Endothelial cell (in vitro differentiated cells): ENCODE data around the gene ABAT. TPM values are rescaled to one million over a fixed set of nuclear protein-coding genes. Genes with fewer than 3 reads are reported as not detected.
"Not testable (repeated sequence)": the region's sequence is repeated elsewhere in the genome, so short reads cannot be mapped to it uniquely, and the experiment has no call there.

Experiments used
- DNase-seq: peaks from one replicate; pipeline ENCODE4 v3.0.0; 2021; ENCODE audit warnings: low spot score
- H3K27ac Mint-ChIP-seq: one replicate; pipeline ENCODE4 v1.8.0; 2021; ENCODE audit warnings: mixed read lengths, inconsistent platforms; ENCODE audit not compliant: unreplicated experiment
- H3K27me3 Mint-ChIP-seq: one replicate; pipeline ENCODE4 v1.8.0; 2021; ENCODE audit warnings: mild to moderate bottlenecking, moderate library complexity, mixed read lengths, inconsistent platforms; ENCODE audit not compliant: unreplicated experiment
- H3K36me3 Mint-ChIP-seq: one replicate; pipeline ENCODE4 v1.8.0; 2021; ENCODE audit warnings: mild to moderate bottlenecking, low read depth, mixed read lengths, inconsistent platforms; ENCODE audit not compliant: unreplicated experiment
- H3K4me1 Mint-ChIP-seq: one replicate; pipeline ENCODE4 v1.8.0; 2021; ENCODE audit warnings: mild to moderate bottlenecking, mixed read lengths, inconsistent platforms; ENCODE audit not compliant: unreplicated experiment
- H3K4me3 Mint-ChIP-seq: one replicate; pipeline ENCODE4 v1.8.0; 2021; ENCODE audit warnings: mild to moderate bottlenecking, mixed read lengths, inconsistent platforms; ENCODE audit not compliant: unreplicated experiment
- H3K9me3 Mint-ChIP-seq: one replicate; pipeline ENCODE4 v1.8.0; 2021; ENCODE audit warnings: mixed read lengths, inconsistent platforms; ENCODE audit not compliant: unreplicated experiment
- total RNA-seq: library from RNA; stranded (reverse); fragmentation: NEBNext Ultra II Directional; extraction: Animal tissue kit (Norgen Biotek cat#: 25700); gene quantifications from one replicate; pipeline ENCODE4 v1.2.1, GENCODE V29; 2021; ENCODE audit not compliant: unreplicated experiment
- TF ChIP-seq, protein P1 (sequence below): fragments of 200-600 bp; sonication (generic); IDR thresholded peaks from one replicate; pipeline ENCODE4 v1.5.0; 2021; ENCODE audit warnings: antibody characterized with exemption; ENCODE audit not compliant: unreplicated experiment

The ABAT gene
- total RNA-seq, 1 donor from 2014 or later = 1.6 TPM

DNA sequence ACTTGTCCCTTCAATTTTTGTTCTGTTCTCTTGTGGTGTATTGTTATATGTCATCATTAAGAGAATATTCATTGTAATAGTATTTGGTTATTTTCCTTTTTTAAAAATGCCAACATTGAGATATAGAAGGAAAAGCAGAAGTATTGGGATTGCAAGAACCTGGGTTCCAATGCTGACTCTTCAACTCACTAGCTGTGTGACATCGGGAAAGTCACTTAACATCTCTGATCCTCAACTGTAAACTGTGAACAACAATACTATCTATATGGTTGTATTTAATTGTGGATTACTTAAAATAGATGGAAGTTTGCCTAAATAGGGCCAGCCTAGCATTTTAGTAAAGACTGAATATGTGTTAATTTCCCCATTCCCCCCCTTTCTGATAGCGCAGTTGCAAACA is 67.2 kb downstream of the ABAT start:
- no peak overlapping the region for H3K27ac Mint-ChIP-seq
- no peak overlapping the region for H3K4me3 Mint-ChIP-seq
- H3K27me3 Mint-ChIP-seq = peaks cover 2% of the 10 kb centered on the region
- no peaks in the 10 kb centered on the region for H3K4me1 Mint-ChIP-seq
- H3K36me3 Mint-ChIP-seq = no peaks in the 10 kb centered on the region
- TF ChIP-seq, protein P1, sequence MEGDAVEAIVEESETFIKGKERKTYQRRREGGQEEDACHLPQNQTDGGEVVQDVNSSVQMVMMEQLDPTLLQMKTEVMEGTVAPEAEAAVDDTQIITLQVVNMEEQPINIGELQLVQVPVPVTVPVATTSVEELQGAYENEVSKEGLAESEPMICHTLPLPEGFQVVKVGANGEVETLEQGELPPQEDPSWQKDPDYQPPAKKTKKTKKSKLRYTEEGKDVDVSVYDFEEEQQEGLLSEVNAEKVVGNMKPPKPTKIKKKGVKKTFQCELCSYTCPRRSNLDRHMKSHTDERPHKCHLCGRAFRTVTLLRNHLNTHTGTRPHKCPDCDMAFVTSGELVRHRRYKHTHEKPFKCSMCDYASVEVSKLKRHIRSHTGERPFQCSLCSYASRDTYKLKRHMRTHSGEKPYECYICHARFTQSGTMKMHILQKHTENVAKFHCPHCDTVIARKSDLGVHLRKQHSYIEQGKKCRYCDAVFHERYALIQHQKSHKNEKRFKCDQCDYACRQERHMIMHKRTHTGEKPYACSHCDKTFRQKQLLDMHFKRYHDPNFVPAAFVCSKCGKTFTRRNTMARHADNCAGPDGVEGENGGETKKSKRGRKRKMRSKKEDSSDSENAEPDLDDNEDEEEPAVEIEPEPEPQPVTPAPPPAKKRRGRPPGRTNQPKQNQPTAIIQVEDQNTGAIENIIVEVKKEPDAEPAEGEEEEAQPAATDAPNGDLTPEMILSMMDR = no peak
- H3K9me3 Mint-ChIP-seq = no peaks in the 10 kb centered on the region
- no peak for DNase-seq

DNA sequence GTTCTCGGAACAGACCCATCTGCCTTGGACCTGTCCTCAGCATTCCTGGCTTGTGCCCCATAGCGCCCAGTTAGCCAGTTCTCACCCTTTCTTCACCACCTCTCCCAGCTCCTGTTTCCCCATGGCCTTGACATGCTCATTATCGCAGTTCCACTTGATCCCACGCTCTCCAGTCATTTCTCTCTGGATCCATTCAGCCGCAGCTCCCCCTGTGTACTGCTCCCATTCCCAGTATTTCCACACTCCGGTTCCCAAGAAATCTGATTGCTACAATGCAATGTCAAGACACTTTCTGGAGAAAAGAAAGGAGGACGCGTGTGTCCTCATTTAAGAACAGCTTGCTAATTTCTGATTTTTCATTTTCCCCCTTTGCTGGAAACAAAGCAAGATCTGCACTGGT is 67.7 kb downstream of the ABAT start:
- H3K36me3 Mint-ChIP-seq = no peaks in the 10 kb centered on the region
- no peak for DNase-seq
- H3K4me3 Mint-ChIP-seq = no peak overlapping the region
- TF ChIP-seq, protein P1 = no peak
- no peak overlapping the region for H3K27ac Mint-ChIP-seq
- no peaks in the 10 kb centered on the region for H3K4me1 Mint-ChIP-seq
- H3K9me3 Mint-ChIP-seq = no peaks in the 10 kb centered on the region
- peaks cover 2% of the 10 kb centered on the region for H3K27me3 Mint-ChIP-seq

DNA sequence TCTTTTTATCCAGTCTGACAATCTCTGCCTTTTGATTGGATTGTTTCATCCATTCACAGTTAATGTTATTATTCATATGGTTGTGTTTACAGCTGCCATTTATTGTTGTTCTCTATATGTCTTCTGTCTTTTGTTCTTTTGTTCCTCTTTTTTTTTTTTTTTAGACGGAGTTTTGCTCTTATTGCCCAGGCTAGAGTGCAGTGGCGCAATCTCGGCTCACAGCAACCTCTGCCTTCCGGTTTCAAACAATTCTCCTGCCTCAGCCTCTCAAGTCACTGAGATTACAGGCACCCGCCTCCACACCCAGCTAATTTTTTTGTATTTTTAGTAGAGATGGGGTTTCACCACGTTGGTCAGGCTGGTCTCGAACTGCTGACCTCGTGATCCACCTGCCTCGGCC is 74.5 kb downstream of the ABAT start:
- H3K4me3 Mint-ChIP-seq, H3K27ac Mint-ChIP-seq, DNase-seq, H3K36me3 Mint-ChIP-seq, H3K27me3 Mint-ChIP-seq, H3K9me3 Mint-ChIP-seq, H3K4me1 Mint-ChIP-seq: not testable (repeated sequence)

DNA sequence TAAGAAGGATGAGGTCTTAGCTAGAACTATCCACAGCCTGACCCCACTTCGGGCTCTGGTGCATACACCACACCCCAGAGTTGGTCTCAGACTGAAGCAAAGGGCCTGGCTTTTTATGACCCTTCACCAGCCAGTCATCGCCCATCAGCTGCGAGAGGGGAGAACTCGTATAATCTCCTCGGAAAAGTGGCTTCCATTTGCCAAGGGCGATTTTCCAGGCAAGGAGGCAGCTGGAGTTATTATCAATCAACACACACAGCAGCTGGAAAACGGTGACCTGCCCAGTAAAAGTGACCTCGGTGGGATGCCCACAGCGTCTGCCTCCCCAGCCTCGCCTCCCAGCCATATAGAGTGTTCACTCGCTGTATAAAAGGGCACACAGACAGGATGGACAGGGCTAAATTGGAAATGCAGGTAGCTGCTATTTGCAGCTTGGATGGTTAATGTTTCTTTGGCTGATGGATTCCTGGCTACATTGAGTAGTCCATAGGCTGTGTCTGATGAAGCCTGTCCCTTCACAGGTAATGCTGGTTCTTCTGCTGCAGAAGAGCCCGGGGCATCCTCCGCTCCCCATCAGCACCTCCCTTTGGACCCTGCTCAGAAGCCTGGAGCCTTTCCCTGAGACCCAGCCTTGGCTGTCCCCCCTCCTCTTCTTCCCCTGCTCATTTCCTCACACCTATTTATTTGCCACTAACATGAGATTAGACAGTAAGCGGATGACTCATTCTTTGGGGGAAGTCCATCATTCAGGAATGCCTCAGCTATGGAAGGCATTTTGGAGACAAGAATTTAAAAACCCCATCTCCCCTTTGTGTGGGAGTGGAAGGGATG is 77.3 kb downstream of the ABAT start:
- Mint-ChIP-seq H3K27me3 (no peaks in the 10 kb centered on the region), H3K9me3 (no peaks in the 10 kb centered on the region), H3K4me3 (no peak overlapping the region), H3K27ac (no peak overlapping the region), H3K4me1 (no peaks in the 10 kb centered on the region), H3K36me3 (no peaks in the 10 kb centered on the region)
- DNase-seq = no peak
- TF ChIP-seq, protein P1 = no peak

DNA sequence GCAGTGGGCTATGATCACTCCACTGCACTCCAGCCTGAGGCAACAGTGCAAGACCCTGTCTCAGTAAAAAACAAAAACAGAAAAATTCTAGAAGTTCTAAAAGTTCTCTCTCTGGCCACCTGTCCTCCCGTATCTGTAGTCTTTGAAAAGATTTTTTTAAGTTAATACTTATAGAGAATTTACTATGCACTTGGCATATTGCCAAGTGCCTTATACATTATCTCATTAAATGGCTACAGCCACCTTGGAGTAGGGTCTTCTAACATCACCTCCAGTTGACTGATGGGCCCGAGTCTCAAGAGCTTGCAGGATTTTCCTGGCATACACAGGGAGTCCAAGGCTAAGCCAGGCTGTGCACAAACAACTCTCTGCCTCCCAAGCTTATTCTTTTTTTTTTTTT is 78.3 kb downstream of the ABAT start:
- Mint-ChIP-seq H3K36me3 (no peaks in the 10 kb centered on the region), H3K27ac (no peak overlapping the region), H3K4me3 (no peak overlapping the region), H3K27me3 (no peaks in the 10 kb centered on the region), H3K9me3 (no peaks in the 10 kb centered on the region), H3K4me1 (no peaks in the 10 kb centered on the region)
- DNase-seq = no peak
- TF ChIP-seq, protein P1 = no peak
